Measurements from ENCODE around the gene MACO1. TPM values are rescaled to one million over a fixed set of nuclear protein-coding genes. Genes with fewer than 3 reads are reported as not detected.
"Not testable (repeated sequence)": the region's sequence is repeated elsewhere in the genome, so short reads cannot be mapped to it uniquely, and the experiment has no call there.

The MACO1 gene
- total RNA-seq, 8 experiments from 2014 or later, result 13.2 to 57.1 (median 41.8) TPM

DNA sequence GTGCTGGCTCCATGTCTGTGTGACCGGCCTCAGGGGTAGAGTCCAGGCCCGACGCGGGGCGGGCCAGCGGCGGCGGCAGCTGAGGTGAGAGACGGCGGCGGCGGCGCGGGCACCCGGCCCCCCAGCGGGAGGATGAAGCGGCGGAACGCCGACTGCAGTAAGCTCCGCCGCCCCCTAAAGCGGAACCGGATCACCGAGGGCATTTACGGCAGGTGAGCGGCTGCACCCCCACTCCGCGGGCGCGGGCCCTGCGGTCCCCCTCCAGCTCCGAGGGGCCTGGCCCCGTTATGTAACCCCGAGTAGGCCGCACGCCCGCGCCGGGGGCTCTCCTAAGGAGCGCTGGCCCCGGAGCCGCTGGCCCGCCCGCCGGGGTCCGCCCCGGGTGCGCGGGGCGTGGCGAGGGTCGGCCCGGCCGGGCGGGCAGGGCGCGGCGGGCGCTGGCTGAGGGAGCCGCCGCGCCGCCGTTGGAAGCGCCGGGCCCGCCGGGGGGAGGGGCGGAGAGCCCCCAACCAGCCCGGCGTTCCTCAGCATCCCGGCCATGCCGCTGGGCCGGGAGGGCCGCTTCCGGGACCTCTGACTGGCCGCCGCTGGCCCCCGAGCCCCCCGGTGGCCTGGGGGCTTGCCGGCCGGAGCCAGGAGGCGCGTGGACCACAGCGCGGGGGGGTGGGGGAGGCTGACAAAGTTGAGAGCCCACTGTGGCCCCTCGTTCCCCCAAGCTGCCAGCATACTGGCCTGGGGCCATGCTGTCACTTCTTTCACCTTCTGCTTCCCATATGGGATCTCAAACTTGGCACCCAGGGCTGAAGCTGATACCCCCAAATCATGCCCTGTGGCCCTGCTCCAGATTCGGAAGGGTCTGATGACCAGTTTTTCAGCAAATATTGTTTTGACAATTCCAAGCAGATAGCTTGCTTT is 527 bp downstream of the MACO1 start:
- H3K27ac ChIP-seq, result peak overlapping the region; percentile 95 to 99
- in situ Hi-C loops (cut with MboI; ENCODE audit: low pct_unique_long_range_greater_than_20kb in 2 of 9, low sequenced_read_pairs in 9 of 9, unreplicated experiment in 9 of 9), result no loop called here
- H3K4me1 ChIP-seq (replicated peaks in 1 of 2), result peaks cover 7 to 43% of the 10 kb centered on the region in 2 donors
- WGBS, 10 experiments, result 0 to 11% (median 1%) methylated on average over 1 to 15 of the region's 89 CpGs; no CpG with 5 or more reads in 4 of the 10 experiments
- ATAC-seq (replicated peaks in 6 of 8), result peak; percentile 5 to 38 (median 14)
- H3K4me3 ChIP-seq, result peak overlapping the region; percentile 65 to 89 (median 77)

DNA sequence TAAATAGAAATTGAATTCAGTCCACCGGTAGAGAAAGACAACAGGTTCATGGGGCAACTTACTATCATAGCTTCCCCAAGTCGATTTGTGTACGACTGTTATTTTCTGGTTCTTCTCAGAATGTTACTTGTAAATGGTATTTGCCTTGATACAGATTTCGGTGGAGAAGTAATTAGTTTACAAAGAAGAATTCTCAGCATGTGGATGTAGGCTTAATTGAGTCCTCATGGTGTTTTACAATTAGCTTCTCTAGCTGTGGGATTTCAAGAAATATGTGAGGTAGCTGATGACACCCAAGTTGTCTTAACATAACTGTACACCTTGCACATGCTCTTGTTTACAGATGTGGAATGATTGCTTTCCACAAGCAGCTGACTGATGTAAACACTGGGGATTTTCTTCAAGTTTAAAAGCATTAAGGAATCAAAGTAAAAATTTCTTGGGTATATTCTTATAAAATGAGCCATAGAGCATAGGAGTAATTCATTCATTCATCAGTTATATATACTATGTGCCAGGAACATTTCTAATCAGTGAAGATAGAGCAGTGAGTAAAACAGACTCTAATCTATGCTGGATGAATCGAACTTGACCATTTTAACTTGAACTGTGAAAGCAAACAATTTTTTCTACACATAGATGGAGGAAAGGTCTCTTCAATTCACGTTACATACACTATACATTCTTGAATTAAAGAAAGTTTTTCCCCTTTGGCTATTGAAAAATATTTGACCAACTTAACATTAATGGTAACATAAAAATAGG is 1.4 kb downstream of the MACO1 start:
- H3K27ac ChIP-seq, result no peak overlapping the region
- H3K4me3 ChIP-seq, result peak overlapping the region; percentile 65 to 89 (median 77)
- no peak for ATAC-seq (replicated peaks in 6 of 8)
- peaks cover 7 to 45% of the 10 kb centered on the region in 2 donors for H3K4me1 ChIP-seq (replicated peaks in 1 of 2)
- in situ Hi-C loops (cut with MboI; ENCODE audit: low pct_unique_long_range_greater_than_20kb in 2 of 9, low sequenced_read_pairs in 9 of 9, unreplicated experiment in 9 of 9), result no loop called here
- 0 to 70% (median 34%) methylated on average over 2 to 6 of the region's 6 CpGs for WGBS, 10 experiments

DNA sequence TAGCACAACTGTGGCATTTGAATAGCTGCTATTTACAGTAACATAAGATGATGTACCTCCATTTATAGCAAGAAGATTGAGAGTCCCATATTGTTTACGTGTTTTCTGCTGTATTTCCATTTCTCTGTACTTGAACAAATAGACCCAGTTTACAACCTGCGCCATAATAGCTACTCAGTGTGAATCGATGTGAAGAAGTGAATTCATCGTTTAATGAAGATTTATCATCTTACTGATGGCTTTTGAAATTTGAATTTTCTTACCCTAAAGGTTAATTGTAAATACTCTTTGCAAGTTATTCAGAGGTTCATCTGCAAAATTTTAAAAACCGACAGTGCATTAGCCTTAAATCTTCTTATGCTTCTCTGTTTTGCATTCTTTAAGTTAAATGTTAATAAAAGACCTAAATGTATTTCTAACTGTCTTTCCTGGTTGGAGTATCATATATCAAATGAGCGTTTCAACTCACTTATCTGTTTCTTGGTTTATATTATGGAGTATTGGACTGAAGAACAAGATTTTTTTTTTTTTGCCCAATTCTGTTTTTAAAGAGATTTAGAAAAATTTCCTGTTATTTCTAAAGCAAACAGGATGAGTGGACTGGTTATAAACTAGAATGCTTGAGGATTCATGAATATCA is 2.2 kb downstream of the MACO1 start:
- ATAC-seq (replicated peaks in 6 of 8), result no peak
- Histone ChIP-seq H3K27ac (no peak overlapping the region), H3K4me3 (peak overlapping the region in 4 of 5 donors; percentile 65 to 89 (median 74)), H3K4me1 (replicated peaks in 1 of 2) (peaks cover 7 to 45% of the 10 kb centered on the region in 2 donors)
- in situ Hi-C loops (cut with MboI; ENCODE audit: low pct_unique_long_range_greater_than_20kb in 2 of 9, low sequenced_read_pairs in 9 of 9, unreplicated experiment in 9 of 9), result no loop called here
- WGBS, 10 experiments, result 7 to 89% (median 77%) methylated on average over 2 to 6 of the region's 6 CpGs

DNA sequence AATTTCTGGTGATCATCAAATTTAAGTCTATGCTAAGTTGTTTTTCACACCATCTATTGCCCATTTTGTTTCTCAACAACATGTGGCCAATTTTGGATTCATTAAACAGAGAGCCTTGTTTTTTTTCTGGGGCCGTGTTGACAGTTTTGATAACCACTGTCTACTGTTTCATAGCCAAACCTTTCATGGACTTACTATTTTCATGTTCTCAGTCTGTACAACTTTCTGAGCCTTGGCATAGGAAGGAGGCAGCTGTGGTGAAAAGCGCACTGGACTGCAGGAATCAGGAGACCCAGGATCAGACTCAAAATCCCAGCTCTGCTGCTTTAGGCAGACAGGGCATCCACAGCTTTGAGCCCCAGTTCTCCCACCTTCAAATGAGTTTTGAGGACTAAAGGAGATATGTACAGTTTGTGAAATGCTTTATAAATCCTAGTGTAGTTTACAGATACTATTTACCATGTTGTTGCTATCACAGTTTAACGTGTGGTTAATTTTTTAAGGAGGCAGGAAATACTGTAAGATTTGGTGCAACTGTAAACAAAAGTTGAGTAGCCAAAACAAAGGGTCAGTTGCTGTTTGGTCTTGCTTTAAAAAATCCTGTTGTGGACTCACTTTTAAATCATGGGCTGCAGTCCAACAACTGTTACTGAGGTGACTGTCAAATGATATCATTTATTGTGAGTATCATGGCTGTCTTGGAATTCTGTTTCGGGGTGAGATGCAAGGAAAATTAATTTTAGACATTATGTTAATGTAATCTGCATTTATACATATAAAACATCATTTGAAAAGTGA is 2.9 kb downstream of the MACO1 start:
- in situ Hi-C loops (cut with MboI; ENCODE audit: low pct_unique_long_range_greater_than_20kb in 2 of 9, low sequenced_read_pairs in 9 of 9, unreplicated experiment in 9 of 9), result no loop called here
- H3K4me3 ChIP-seq, result peak overlapping the region in 2 of 5 donors; percentile 2 to 82
- ATAC-seq (replicated peaks in 6 of 8), result no peak
- peaks cover 7 to 45% of the 10 kb centered on the region in 2 donors for H3K4me1 ChIP-seq (replicated peaks in 1 of 2)
- no peak overlapping the region for H3K27ac ChIP-seq
- 39 to 94% (median 74%) methylated on average over 1 to 4 of the region's 4 CpGs for WGBS, 10 experiments

DNA sequence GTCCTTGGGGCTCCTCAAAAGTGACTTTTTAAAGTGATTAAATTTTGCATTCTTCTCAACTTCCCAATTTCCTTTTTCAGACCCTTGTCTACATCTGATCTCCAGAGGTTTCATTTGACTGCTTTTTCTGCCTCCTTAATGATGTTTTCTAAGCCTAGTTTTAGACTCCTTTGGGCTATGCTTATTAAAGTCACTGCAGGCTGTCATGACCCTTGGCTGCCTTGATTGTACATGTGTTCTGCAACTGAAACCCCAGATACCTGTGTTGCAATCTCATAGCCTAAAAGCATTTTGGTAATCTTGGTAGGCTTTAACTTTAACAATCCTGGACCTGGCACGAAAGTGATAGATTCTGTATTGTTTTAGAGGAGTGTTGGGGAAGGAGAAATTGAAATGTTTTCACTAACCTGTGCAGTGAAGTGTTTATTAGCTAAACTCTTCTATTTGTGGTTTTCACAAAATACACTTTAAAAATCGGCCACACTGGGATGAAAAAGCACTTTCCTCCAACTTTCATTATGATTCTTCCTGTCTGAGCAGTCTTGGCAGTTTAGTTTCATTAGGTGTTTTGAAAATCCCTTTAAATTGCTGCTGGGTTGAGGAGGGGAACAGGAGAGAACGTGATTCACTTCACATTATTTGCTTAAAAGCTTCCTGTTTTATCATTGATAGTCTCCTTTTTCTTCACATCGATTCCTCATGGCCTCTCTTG is 4.9 kb downstream of the MACO1 start:
- Histone ChIP-seq H3K4me3 (no peak overlapping the region), H3K27ac (no peak overlapping the region), H3K4me1 (replicated peaks in 1 of 2) (peaks cover 4 to 39% of the 10 kb centered on the region in 2 donors)
- in situ Hi-C loops (cut with MboI; ENCODE audit: low pct_unique_long_range_greater_than_20kb in 2 of 9, low sequenced_read_pairs in 9 of 9, unreplicated experiment in 9 of 9), result no loop called here
- WGBS, 10 experiments, result 38 to 76% (median 61%) methylated on average over 2 to 4 of the region's 4 CpGs
- ATAC-seq (replicated peaks in 6 of 8), result no peak

DNA sequence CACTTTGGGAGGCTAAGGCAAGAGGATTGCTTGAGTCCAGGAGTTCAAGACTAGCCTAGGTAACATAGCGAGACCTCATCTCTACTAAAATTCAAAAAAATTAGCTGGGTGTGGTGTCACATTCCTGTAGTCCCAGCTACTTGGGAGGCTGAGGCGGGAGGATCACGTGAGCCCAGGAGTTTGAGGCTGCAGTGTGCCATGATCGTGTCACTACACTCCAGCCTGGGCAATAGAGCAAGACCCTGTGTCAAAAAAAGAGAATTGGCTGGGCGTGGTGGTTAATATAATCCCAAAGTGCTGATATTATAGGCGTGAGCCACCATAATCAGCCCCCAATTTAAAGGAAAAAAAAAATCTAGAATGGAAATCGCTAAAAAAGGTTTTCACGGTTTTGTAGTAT is 7.0 kb downstream of the MACO1 start:
- Histone ChIP-seq H3K4me3 (no peak overlapping the region), H3K27ac (no peak overlapping the region), H3K4me1 (replicated peaks in 1 of 2) (peaks cover 18 to 45% of the 10 kb centered on the region in 2 donors)
- WGBS, 10 experiments, result 91 to 100% (median 97%) methylated on average over 1 to 8 of the region's 8 CpGs
- ATAC-seq (replicated peaks in 6 of 8), result no peak
- in situ Hi-C loops (cut with MboI; ENCODE audit: low pct_unique_long_range_greater_than_20kb in 2 of 9, low sequenced_read_pairs in 9 of 9, unreplicated experiment in 9 of 9), result no loop called here

DNA sequence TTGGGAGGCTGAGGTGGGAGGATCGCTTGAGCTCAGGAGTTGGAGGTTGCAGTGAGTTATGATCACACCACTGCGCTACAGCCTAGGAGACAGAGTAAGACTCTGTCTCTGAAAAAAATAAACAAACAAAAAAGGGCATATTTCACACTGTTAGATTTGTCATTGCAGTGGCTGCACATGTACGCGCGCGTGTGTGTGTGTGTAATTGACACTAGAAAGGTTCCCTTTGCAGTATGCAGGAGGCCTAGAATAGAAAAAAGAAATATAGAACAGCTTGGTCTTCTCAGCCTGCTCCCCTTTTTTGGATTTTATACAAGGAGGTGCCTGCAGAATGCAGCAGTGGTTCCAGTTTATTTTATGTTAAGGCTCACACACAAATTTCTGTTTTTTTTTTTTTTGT is 8.6 kb downstream of the MACO1 start:
- Histone ChIP-seq H3K27ac (no peak overlapping the region), H3K4me1 (replicated peaks in 1 of 2) (peaks cover 15 to 39% of the 10 kb centered on the region in 2 donors), H3K4me3 (no peak overlapping the region)
- in situ Hi-C loops (cut with MboI; ENCODE audit: low pct_unique_long_range_greater_than_20kb in 2 of 9, low sequenced_read_pairs in 9 of 9, unreplicated experiment in 9 of 9), result no loop called here
- 91 to 100% (median 100%) methylated on average over 1 to 6 of the region's 6 CpGs; no CpG with 5 or more reads in 2 of the 10 experiments for WGBS, 10 experiments
- ATAC-seq (replicated peaks in 6 of 8), result no peak

DNA sequence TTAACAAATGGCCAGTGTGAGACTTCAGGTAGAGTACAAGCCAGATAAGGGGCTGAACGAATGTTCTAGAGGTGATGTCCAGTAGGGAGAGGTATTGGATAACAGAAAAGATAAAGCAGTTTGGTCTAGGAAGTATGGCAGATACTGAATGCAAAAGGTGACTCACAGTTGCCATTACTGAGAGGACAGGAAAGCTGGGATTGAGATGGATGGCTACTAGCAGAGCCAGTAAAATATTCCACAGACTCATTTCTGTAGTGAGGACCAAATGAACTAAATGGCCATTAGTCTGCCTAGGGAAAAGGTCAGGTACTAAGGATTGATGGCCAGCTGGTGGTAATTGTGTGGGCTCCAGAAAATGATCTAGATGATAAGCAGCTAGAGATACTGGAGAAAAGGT is 11.5 kb downstream of the MACO1 start:
- in situ Hi-C loops (cut with MboI; ENCODE audit: low pct_unique_long_range_greater_than_20kb in 2 of 9, low sequenced_read_pairs in 9 of 9, unreplicated experiment in 9 of 9), result no loop called here
- 50 to 88% (median 83%) methylated on average over 1 of the region's 1 CpG; no CpG with 5 or more reads in 5 of the 10 experiments for WGBS, 10 experiments
- ATAC-seq (replicated peaks in 6 of 8), result peak in 7 of 8 experiments; percentile 46 to 99 (median 97)
- peak overlapping the region; percentile 7 to 51 for H3K27ac ChIP-seq
- H3K4me1 ChIP-seq (replicated peaks in 1 of 2), result peaks cover 27 to 37% of the 10 kb centered on the region in 2 donors
- H3K4me3 ChIP-seq, result no peak overlapping the region

DNA sequence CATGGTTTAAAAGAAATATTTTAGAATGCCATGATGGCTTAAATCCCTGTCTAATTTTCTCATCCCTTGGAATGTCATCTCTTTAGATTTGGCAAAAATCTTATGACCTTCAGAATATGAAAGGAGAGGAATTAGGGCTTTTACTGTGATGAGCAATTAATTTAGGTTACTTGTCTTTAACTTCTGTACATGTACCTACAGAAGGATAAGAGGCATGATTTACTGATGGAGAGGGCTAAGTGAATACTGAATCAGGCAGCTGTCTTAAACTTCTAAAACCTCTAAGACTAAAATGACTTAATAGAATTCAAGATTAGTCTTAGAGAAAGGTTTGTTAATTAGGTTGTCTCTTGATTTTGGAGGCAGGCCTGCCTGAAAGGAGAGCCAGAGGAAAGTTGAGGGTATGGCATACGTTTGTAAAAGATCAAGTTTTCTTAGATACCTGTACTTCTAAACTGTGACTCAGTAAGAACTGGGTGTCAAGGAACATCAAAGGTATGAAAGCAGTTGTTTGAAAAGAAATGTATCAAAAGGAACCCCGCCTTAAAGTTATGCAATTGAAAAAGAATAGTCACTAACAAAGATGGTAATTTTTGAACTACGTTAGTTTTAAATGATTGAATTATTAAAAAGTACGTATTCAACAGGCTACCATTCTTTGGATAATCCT is 12.5 kb downstream of the MACO1 start:
- no peak for ATAC-seq (replicated peaks in 6 of 8)
- peaks cover 27 to 37% of the 10 kb centered on the region in 2 donors for H3K4me1 ChIP-seq (replicated peaks in 1 of 2)
- in situ Hi-C loops (cut with MboI; ENCODE audit: low pct_unique_long_range_greater_than_20kb in 2 of 9, low sequenced_read_pairs in 9 of 9, unreplicated experiment in 9 of 9), result no loop called here
- H3K27ac ChIP-seq, result no peak overlapping the region
- no peak overlapping the region for H3K4me3 ChIP-seq
- whole genome bisulfite sequencing, 10 experiments, result 45 to 96% (median 86%) methylated on average over 2 to 4 of the region's 4 CpGs

DNA sequence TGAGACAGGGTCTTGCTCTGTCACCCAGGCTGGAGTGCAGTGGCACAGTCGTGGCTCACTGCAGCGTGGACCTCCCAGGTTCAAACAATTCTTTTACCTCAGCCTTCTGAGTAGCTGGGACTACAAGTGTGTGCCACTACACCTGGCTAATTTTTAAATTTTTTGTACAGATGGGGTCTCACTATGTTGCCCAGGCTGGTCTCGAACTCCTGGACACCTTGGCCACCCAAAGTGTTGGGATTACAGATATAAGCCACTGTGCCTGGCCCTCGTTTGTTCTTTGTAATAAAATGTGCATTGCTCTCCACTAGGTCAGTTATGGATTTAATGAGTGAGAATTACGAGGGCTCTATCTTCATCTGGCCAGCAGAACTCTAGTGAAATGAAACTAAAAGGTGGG is 13.9 kb downstream of the MACO1 start:
- in situ Hi-C loops (cut with MboI; ENCODE audit: low pct_unique_long_range_greater_than_20kb in 2 of 9, low sequenced_read_pairs in 9 of 9, unreplicated experiment in 9 of 9); H3K27ac ChIP-seq; ATAC-seq (replicated peaks in 6 of 8); H3K4me3 ChIP-seq: not testable (repeated sequence)
- 82 to 100% (median 94%) methylated on average over 1 to 5 of the region's 5 CpGs; no CpG with 5 or more reads in 2 of the 10 experiments for WGBS, 10 experiments
- peaks cover 27 to 37% of the 10 kb centered on the region in 2 donors for H3K4me1 ChIP-seq (replicated peaks in 1 of 2)

DNA sequence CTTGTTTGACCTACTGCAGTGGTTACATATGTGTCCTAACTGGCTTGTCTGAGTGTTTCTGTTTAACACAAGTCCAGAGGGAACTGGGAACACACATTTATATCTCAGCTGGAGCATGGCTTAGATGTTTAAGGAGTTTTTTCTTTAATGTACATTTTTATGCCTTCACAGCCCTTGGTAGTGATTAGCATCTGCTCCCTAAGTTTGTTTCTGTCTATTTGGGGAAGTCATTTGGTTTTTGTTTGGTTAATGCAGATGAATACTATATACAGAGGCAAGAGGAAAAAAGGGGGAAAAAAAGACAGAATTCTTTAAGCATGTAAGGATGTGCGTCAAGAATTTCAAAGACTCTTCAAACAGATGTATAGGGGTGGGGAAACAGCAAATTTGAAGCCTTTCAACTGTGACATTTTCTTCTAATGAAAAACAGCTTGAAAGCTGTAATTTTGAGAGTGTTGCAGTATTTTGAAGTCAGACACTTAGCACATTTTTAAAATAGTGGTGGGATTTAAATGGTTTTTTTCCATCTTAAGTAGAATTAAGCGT is 15.4 kb downstream of the MACO1 start:
- Histone ChIP-seq H3K4me1 (replicated peaks in 1 of 2) (peaks cover 27 to 37% of the 10 kb centered on the region in 2 donors), H3K4me3 (no peak overlapping the region), H3K27ac (no peak overlapping the region)
- WGBS, 10 experiments, result 0 to 68% (median 34%) methylated on average over 2 of the region's 2 CpGs
- peak in 3 of 8 experiments; percentile 60 to 75 (median 71) for ATAC-seq (replicated peaks in 6 of 8)
- in situ Hi-C loops (cut with MboI; ENCODE audit: low pct_unique_long_range_greater_than_20kb in 2 of 9, low sequenced_read_pairs in 9 of 9, unreplicated experiment in 9 of 9), result no loop called here
